ENCODE data around the gene LY6G5C. TPM values are rescaled to one million over a fixed set of nuclear protein-coding genes. Genes with fewer than 3 reads are reported as not detected.

LY6G5C gene
- total and polyA plus RNA-seq, 9 of the 15 experiments (the other 6 are each of a cell fraction or from before 2014, with no cell fraction given) = 0.10 to 0.67 (median 0.46) TPM; not detected in 4

GRCh38 chr6:31652925-31653724, 27.7 kb downstream of the LY6G5C start (continued):
- TF ChIP-seq, protein P1, sequence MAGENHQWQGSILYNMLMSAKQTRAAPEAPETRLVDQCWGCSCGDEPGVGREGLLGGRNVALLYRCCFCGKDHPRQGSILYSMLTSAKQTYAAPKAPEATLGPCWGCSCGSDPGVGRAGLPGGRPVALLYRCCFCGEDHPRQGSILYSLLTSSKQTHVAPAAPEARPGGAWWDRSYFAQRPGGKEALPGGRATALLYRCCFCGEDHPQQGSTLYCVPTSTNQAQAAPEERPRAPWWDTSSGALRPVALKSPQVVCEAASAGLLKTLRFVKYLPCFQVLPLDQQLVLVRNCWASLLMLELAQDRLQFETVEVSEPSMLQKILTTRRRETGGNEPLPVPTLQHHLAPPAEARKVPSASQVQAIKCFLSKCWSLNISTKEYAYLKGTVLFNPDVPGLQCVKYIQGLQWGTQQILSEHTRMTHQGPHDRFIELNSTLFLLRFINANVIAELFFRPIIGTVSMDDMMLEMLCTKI (IDR thresholded peaks at IDR 0.05; ENCODE audit: partially characterized antibody) = no peak
- TF ChIP-seq ZHX1 (conservative IDR thresholded peaks at IDR 0.05; ENCODE audit: low read length) (0 out of 2 replicates have a peak, but pooled peaks have one; percentile 9), RBM14 (IDR thresholded peaks at IDR 0.05; ENCODE audit: borderline replicate concordance, insufficient read depth, low read depth, low read length) (no peak), HNRNPL (IDR thresholded peaks at IDR 0.05; ENCODE audit: low read depth, low read length) (peak; percentile 61; the same call in 1 of the 2 replicates), NFATC3 (IDR thresholded peaks at IDR 0.05) (peak; percentile 79), ELK3 (CRISPR knock-in tag; IDR thresholded peaks at IDR 0.05) (no peak), NFRKB (IDR thresholded peaks at IDR 0.05; ENCODE audit: low read depth) (peak; percentile 75; the same call in 1 of the 2 replicates), FIP1L1 (IDR thresholded peaks at IDR 0.05; ENCODE audit: low read depth, low read length, poor library complexity, severe bottlenecking) (no peak), BRD4 (IDR thresholded peaks at IDR 0.05) (peak; percentile 98; the same call in 1 of the 2 replicates), KLF10 (CRISPR knock-in tag; IDR thresholded peaks at IDR 0.05) (0 out of 2 replicates have a peak, but pooled peaks have one; percentile 9), JUN (IDR thresholded peaks at IDR 0.05; ENCODE audit: borderline replicate concordance, low read depth, low read length) (no peak), JUN (CRISPR knock-in tag; IDR thresholded peaks at IDR 0.05; ENCODE audit: borderline replicate concordance) (0 out of 2 replicates have a peak, but pooled peaks have one; percentile 36), ELF4 (CRISPR knock-in tag; IDR thresholded peaks at IDR 0.05) (peak; percentile 73; the same call in 1 of the 2 replicates), ZNF175 (CRISPR knock-in tag; IDR thresholded peaks at IDR 0.05; ENCODE audit: low read depth) (peak; percentile 16; the same call in 1 of the 2 replicates), ZNF75A (CRISPR knock-in tag; IDR thresholded peaks at IDR 0.05) (no peak), ZNF57 (CRISPR knock-in tag; IDR thresholded peaks at IDR 0.05) (no peak), TAF7 (tag; IDR thresholded peaks at IDR 0.05) (peak; percentile 86), MTA3 (IDR thresholded peaks at IDR 0.05; ENCODE audit: borderline replicate concordance) (peak; percentile 54)
- TF ChIP-seq, protein P2, sequence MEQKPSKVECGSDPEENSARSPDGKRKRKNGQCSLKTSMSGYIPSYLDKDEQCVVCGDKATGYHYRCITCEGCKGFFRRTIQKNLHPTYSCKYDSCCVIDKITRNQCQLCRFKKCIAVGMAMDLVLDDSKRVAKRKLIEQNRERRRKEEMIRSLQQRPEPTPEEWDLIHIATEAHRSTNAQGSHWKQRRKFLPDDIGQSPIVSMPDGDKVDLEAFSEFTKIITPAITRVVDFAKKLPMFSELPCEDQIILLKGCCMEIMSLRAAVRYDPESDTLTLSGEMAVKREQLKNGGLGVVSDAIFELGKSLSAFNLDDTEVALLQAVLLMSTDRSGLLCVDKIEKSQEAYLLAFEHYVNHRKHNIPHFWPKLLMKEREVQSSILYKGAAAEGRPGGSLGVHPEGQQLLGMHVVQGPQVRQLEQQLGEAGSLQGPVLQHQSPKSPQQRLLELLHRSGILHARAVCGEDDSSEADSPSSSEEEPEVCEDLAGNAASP (IDR thresholded peaks at IDR 0.05) = no peak
